ENCODE results near the gene SETBP1. TPM values are rescaled to one million over a fixed set of nuclear protein-coding genes. Genes with fewer than 3 reads are reported as not detected.

SETBP1 gene
- total and polyA plus RNA-seq, 2 of the 8 experiments (the other 6 are each of a cell fraction or from before 2014, with no cell fraction given): 2.0 to 6.5 TPM

GRCh38 chr18:44824884-44825283 lies 144.2 kb downstream of the SETBP1 start (continued):
- TF ChIP-seq CHD7 (IDR thresholded peaks at IDR 0.05; ENCODE audit: insufficient replicate concordance, low read length) (no peak), TCF12 (IDR thresholded peaks at IDR 0.05; ENCODE audit: low read depth, low read length) (no peak), SIRT6 (IDR thresholded peaks at IDR 0.05; ENCODE audit: low read length) (no peak), CHD1 (IDR thresholded peaks at IDR 0.05; ENCODE audit: low read depth, low read length) (no peak), EP300 (IDR thresholded peaks at IDR 0.05; ENCODE audit: borderline replicate concordance in 1 of 2, low read depth in 2 of 2, low read length in 2 of 2) (no peak), PHF8 (conservative IDR thresholded peaks at IDR 0.05; ENCODE audit: low read depth, low read length) (no peak), CBX8 (IDR thresholded peaks at IDR 0.05; ENCODE audit: borderline replicate concordance, low read depth, low read length) (no peak)
- TF ChIP-seq, protein P1, sequence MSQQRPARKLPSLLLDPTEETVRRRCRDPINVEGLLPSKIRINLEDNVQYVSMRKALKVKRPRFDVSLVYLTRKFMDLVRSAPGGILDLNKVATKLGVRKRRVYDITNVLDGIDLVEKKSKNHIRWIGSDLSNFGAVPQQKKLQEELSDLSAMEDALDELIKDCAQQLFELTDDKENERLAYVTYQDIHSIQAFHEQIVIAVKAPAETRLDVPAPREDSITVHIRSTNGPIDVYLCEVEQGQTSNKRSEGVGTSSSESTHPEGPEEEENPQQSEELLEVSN (IDR thresholded peaks at IDR 0.05): no peak

Measured in H1 (cell line).